Measurements from ENCODE around the gene TPX2. TPM values are rescaled to one million over a fixed set of nuclear protein-coding genes. Genes with fewer than 3 reads are reported as not detected.

TPX2 gene
- total RNA-seq, 4 donors from 2014 or later, result 0.21 to 2.7 (median 0.40) TPM

DNA sequence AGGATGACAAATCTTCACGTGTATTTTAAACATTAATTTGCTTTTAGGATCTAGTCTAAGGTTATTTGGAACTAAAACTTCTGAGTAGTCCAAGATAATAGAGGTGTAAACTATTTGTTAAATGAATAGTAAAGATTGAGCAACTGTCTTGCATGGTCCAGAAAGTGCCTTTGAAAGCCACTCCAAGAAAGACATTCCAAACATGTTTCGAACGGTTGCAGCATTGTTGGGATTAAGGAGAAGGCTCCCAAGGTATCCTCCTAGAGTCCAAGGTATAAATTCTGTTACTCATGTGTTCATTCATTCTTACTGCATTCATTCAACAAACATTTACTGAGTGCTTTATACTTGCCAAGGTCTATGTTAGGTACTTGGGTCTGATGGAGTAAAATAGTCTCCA is 51.3 kb downstream of the TPX2 start:
- H3K9me3 ChIP-seq, result no peaks in the 10 kb centered on the region
- H3K4me3 ChIP-seq, result no peak overlapping the region
- WGBS, 2 donors, result 88 to 93% methylated on average over 3 of the region's 3 CpGs
- no peak for DNase-seq (ENCODE audit: low spot score in 2 of 2)
- no peaks in the 10 kb centered on the region for H3K4me1 ChIP-seq
- TF ChIP-seq EP300 (IDR thresholded peaks at IDR 0.05) (no peak), POLR2A (IDR thresholded peaks at IDR 0.05) (no peak)
- TF ChIP-seq, protein P1, sequence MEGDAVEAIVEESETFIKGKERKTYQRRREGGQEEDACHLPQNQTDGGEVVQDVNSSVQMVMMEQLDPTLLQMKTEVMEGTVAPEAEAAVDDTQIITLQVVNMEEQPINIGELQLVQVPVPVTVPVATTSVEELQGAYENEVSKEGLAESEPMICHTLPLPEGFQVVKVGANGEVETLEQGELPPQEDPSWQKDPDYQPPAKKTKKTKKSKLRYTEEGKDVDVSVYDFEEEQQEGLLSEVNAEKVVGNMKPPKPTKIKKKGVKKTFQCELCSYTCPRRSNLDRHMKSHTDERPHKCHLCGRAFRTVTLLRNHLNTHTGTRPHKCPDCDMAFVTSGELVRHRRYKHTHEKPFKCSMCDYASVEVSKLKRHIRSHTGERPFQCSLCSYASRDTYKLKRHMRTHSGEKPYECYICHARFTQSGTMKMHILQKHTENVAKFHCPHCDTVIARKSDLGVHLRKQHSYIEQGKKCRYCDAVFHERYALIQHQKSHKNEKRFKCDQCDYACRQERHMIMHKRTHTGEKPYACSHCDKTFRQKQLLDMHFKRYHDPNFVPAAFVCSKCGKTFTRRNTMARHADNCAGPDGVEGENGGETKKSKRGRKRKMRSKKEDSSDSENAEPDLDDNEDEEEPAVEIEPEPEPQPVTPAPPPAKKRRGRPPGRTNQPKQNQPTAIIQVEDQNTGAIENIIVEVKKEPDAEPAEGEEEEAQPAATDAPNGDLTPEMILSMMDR (IDR thresholded peaks at IDR 0.05), result no peak
- no peaks in the 10 kb centered on the region for H3K36me3 ChIP-seq
- H3K27me3 ChIP-seq, result no peaks in the 10 kb centered on the region
- H3K27ac ChIP-seq, result no peak overlapping the region

DNA sequence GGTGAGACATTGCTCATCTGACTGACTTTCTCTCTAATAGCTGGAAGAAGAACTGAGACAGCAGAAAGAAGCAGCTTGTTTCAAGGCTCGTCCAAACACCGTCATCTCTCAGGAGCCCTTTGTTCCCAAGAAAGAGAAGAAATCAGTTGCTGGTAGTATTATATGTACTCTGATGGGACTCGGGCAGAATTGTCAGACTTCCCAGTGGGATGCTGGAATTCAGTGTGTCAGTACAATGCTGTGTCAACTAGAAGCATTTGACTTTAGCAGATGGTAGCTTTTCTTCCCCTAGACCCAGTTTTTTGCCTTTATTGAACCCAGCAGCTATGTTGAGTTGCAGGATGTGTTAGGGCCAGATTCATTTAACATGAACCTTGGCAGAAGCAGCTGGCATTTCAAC is 58.3 kb downstream of the TPX2 start:
- no peaks in the 10 kb centered on the region for H3K36me3 ChIP-seq
- H3K4me3 ChIP-seq, result no peak overlapping the region
- no peak for DNase-seq (ENCODE audit: low spot score in 2 of 2)
- no peak overlapping the region for H3K27ac ChIP-seq
- H3K4me1 ChIP-seq, result no peaks in the 10 kb centered on the region
- H3K9me3 ChIP-seq, result no peaks in the 10 kb centered on the region
- no peaks in the 10 kb centered on the region for H3K27me3 ChIP-seq
- TF ChIP-seq, protein P1 (IDR thresholded peaks at IDR 0.05), result no peak
- no peak for TF ChIP-seq EP300 (IDR thresholded peaks at IDR 0.05)
- WGBS, 2 donors, result 67 to 73% methylated on average over 3 of the region's 3 CpGs

DNA sequence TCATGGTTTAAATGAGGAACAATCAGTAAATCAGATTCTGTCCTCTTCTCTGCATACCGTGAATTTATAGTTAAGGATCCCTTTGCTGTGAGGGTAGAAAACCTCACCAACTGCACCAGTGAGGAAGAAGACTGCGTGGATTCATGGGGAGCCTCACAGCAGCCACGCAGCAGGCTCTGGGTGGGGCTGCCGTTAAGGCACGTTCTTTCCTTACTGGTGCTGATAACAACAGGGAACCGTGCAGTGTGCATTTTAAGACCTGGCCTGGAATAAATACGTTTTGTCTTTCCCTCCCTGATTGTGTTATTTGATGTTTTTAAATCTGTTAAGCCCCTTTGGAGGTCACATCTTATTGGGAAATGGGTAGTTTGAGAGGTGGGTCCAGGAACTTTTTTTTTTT is 62.4 kb downstream of the TPX2 start:
- Histone ChIP-seq H3K4me1 (no peaks in the 10 kb centered on the region), H3K27me3 (no peaks in the 10 kb centered on the region), H3K9me3 (no peaks in the 10 kb centered on the region), H3K27ac (no peak overlapping the region), H3K4me3 (no peak overlapping the region), H3K36me3 (no peaks in the 10 kb centered on the region)
- TF ChIP-seq EP300 (IDR thresholded peaks at IDR 0.05), result no peak
- TF ChIP-seq POLR2A (IDR thresholded peaks at IDR 0.05), result no peak
- DNase-seq (ENCODE audit: low spot score in 2 of 2), result no peak
- WGBS, 2 donors, result 88 to 95% methylated on average over 7 of the region's 7 CpGs

DNA sequence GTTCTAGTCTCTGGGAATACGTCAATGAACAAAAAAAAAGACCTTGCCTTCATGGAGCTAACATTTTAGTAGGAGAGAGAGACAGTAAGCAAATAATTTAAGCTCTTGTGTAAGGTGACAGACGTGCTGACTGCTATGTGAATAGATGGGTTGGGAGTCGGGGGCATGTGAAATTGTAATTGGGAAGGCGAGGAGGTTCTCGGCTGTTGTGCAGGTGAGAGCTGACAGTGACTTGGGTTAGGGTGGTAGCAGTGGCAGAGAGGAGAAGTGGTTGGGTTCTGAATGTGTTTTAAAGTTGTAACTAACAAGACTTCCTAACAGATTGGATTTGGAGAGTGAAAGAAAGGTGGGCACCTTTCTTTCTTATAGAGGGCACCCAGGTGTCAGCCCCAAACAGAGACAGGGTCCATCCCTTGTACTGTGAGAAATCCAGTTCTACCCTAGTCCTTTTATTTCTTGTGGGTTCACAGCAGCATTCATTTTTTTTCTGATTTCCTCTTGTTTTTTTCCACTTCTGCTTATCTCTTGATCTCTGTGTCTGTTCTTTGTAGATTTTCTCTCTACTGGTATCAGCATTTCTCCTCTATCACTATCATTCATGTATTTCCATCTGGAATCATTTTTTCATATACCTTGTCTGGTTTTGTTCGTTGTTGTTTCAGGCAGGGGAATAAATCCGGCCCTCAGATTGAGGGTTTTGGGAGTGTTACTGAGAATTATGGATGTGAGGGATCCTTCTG is 64.6 kb downstream of the TPX2 start:
- no peaks in the 10 kb centered on the region for H3K27me3 ChIP-seq
- H3K27ac ChIP-seq, result no peak overlapping the region
- DNase-seq (ENCODE audit: low spot score in 2 of 2), result no peak
- WGBS, 2 donors, result 90 to 96% methylated on average over 7 of the region's 7 CpGs
- H3K4me1 ChIP-seq, result no peaks in the 10 kb centered on the region
- H3K9me3 ChIP-seq, result no peaks in the 10 kb centered on the region
- TF ChIP-seq EP300 (IDR thresholded peaks at IDR 0.05), result no peak
- no peak for TF ChIP-seq POLR2A (IDR thresholded peaks at IDR 0.05)
- TF ChIP-seq, protein P1 (IDR thresholded peaks at IDR 0.05), result no peak
- no peak overlapping the region for H3K4me3 ChIP-seq
- H3K36me3 ChIP-seq, result no peaks in the 10 kb centered on the region

DNA sequence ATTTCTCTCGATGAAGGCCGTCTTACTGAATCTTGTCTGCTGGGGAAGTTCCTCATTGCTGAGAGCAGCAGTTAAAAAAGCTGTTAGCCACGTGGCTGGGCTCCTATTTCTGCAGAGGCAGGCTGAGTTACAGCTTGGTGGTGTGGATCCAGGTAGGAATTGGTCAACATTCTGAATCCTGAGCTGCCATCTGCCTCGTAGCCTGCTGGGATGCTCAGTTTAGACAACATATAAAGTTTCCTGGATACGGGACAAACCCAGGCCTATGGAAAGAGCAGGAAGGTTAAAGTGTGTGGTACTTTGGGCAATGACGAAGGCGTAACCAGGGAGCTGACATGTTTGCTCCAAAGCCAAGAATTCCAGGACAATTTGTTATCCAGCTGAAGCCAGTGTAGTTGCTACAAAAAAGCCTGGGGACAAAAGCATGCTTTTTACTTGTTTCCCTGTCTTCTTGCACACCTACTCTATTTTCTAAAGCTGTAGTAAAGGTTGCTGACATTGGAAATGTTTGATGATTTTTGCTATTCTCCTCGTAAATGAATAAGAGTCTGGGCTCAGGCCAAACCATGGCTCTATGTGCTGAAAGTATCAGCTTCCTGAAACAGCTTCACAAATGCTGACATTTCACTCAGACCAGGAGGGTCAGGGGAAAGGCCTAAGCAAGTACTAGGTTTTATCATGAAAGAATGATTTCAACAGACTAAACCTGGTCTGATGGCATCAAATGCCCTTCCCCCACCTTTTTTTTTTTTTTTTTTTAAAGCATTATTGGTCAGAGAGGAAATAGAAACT is 67.7 kb downstream of the TPX2 start:
- DNase-seq (ENCODE audit: low spot score in 2 of 2), result no peak
- TF ChIP-seq, protein P1 (IDR thresholded peaks at IDR 0.05), result no peak
- no peak for TF ChIP-seq POLR2A (IDR thresholded peaks at IDR 0.05)
- TF ChIP-seq EP300 (IDR thresholded peaks at IDR 0.05), result no peak
- Histone ChIP-seq H3K4me1 (peaks cover 0 to under 1% (median 0%) of the 10 kb centered on the region in 4 donors), H3K4me3 (no peak overlapping the region), H3K27ac (no peak overlapping the region), H3K9me3 (no peaks in the 10 kb centered on the region), H3K27me3 (no peaks in the 10 kb centered on the region), H3K36me3 (no peaks in the 10 kb centered on the region)
- WGBS, 2 donors, result 69 to 76% methylated on average over 8 of the region's 8 CpGs
